HG03103 (cell line): ENCODE results near the gene PCSK5.
"Not testable (repeated sequence)": the region's sequence is repeated elsewhere in the genome, so short reads cannot be mapped to it uniquely, and the experiment has no call there.

Experiments
- ATAC-seq: cut with Tn5 transposase; IDR thresholded peaks from one replicate; pipeline ENCODE4 v1.9.1; 2021; ENCODE audit warnings: low read depth; ENCODE audit not compliant: unreplicated experiment

The PCSK5 gene

GRCh38 chr9:76044266-76044819, 153.9 kb downstream of the PCSK5 start:
- ATAC-seq: no peak

GRCh38 chr9:76045221-76045620, 154.7 kb downstream of the PCSK5 start:
- no peak for ATAC-seq

GRCh38 chr9:76049341-76049740, 158.9 kb downstream of the PCSK5 start:
- no peak for ATAC-seq

- ATAC-seq: no peak
These were observed 177.2 kb downstream of the PCSK5 start for GRCh38 chr9:76067696-76068095.

GRCh38 chr9:76077537-76077936, 187.1 kb downstream of the PCSK5 start:
- no peak for ATAC-seq

- not testable (repeated sequence) for ATAC-seq
These were observed 190.8 kb downstream of the PCSK5 start for GRCh38 chr9:76081281-76081680.

GRCh38 chr9:76082057-76082456, 191.6 kb downstream of the PCSK5 start:
- ATAC-seq: no peak

GRCh38 chr9:76085596-76085995, 195.1 kb downstream of the PCSK5 start:
- ATAC-seq: no peak

GRCh38 chr9:76086539-76086938, 196.1 kb downstream of the PCSK5 start:
- no peak for ATAC-seq

GRCh38 chr9:76087976-76088375, 197.5 kb downstream of the PCSK5 start:
- ATAC-seq: no peak

GRCh38 chr9:76090330-76090729, 199.9 kb downstream of the PCSK5 start:
- no peak for ATAC-seq

- no peak for ATAC-seq
These were observed 200.4 kb downstream of the PCSK5 start for GRCh38 chr9:76090909-76091308.

- ATAC-seq: no peak
These were observed 202.1 kb downstream of the PCSK5 start for GRCh38 chr9:76092572-76092971.

GRCh38 chr9:76095585-76095984, 205.1 kb downstream of the PCSK5 start:
- ATAC-seq: no peak

GRCh38 chr9:76099516-76099915, 209.0 kb downstream of the PCSK5 start:
- ATAC-seq: no peak

- no peak for ATAC-seq
These were observed 210.6 kb downstream of the PCSK5 start for GRCh38 chr9:76101075-76101474.

- ATAC-seq: no peak
These were observed 211.0 kb downstream of the PCSK5 start for GRCh38 chr9:76101491-76101890.

- ATAC-seq: no peak
These were observed 211.5 kb downstream of the PCSK5 start for GRCh38 chr9:76101947-76102346.

- no peak for ATAC-seq
These were observed 213.2 kb downstream of the PCSK5 start for GRCh38 chr9:76103531-76104315.

GRCh38 chr9:76107482-76107881, 217.0 kb downstream of the PCSK5 start:
- ATAC-seq: no peak

GRCh38 chr9:76109953-76110352, 219.5 kb downstream of the PCSK5 start:
- ATAC-seq: no peak

- no peak for ATAC-seq
These were observed 221.7 kb downstream of the PCSK5 start for GRCh38 chr9:76112151-76112550.
